Left renal cortex interstitium (tissue), 4 donors: Measurements from ENCODE around the gene DEGS2. TPM values are rescaled to one million over a fixed set of nuclear protein-coding genes. Genes with fewer than 3 reads are reported as not detected.

ENCODE experiments used
- DNase-seq, 4 donors: peaks; one replicate each; pipeline ENCODE4 v3.0.0-alpha.2; 2013; ENCODE audit warnings: low read depth in 4 of 4, low spot score in 2 of 4, missing footprints in 1 of 4
- polyA plus RNA-seq, 4 donors: library from polyadenylated mRNA; unstranded; fragments of 120-200 nt; gene quantifications; one replicate each; pipeline ENCODE4 v1.2.1, GENCODE V29; 2013; ENCODE audit not compliant: insufficient read length in 4 of 4

DEGS2 gene
- polyA plus RNA-seq, 4 donors, result 8.1 to 18.2 (median 11.1) TPM

DNA sequence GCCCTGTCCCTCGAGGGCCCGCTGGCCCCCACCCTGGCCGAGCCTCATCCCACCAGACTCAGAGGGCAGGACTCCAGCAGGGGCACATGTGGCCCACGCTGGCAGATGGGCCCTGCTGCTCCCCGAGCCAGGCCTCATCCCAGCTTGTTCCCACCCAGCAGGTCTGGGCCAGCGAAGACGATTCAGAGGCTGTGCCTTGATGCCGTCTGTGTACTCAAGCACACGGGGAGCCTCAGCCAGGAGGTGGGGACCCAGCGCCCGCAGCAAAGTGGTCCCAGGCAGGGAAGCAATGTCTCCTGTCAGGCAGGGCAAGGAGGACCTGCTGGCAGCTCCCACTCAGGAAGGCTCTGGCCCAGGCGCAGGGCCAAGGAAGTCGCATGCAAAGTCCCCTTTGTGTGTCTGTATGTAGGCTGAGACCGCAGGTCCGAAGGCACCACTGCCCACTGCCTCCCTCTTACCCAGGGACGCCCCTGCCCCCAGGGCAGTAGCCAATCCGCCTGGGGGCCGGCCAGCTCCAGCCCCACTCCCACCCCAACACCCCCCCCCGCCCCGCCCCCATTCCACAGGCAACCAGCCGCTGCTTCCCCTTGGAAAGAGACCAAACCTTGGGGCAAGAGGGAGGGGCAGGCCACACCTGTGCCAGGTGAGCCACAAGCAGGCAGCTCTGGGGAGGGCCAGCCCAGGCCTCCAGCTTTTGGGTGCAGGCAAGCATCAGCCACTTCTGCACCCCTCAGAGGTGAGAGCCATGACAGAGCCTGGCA is 9.4 kb downstream of the DEGS2 start:
- no peak for DNase-seq

- DNase-seq, result no peak
These were observed 10.4 kb downstream of the DEGS2 start for GRCh38 chr14:100148837-100149731.

DNA sequence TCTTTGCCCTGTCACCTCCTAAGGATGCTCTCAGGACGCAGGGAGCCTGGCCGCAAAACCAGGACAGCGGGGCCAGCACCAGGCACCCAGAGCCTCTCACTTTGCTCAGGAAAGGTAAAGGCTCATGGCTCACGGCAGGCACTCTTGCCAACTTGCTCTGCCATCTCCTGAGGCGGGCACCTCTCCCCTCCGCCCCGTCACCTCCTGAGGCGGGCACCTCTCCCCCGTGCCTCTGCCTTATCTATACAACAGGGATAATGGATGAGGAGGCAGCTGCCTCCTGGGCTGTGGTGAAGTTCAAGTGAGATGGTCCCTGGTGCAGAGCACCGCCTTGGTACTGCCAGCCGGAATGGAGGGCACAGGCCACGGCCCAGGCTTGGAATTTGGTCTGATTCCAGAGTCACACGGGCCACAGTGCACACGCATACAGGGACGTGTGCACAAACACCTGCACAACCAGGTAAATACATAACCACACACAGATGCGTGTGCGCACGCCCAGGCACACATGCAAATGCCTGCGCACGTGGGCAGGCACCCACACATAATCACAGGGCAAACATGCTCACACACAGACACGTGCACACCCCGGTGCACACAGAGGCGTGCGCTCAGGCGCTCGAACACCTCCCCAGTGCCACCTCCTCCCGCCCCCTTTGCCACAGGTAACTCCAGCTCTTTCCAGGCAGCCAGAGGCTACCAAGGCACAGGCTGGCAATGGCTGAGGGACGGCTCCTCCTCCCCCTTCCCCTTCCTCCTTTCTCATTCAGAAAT is 11.6 kb downstream of the DEGS2 start:
- DNase-seq, result no peak

- DNase-seq, result no peak
These were observed 12.2 kb downstream of the DEGS2 start for GRCh38 chr14:100147181-100147631.

DNA sequence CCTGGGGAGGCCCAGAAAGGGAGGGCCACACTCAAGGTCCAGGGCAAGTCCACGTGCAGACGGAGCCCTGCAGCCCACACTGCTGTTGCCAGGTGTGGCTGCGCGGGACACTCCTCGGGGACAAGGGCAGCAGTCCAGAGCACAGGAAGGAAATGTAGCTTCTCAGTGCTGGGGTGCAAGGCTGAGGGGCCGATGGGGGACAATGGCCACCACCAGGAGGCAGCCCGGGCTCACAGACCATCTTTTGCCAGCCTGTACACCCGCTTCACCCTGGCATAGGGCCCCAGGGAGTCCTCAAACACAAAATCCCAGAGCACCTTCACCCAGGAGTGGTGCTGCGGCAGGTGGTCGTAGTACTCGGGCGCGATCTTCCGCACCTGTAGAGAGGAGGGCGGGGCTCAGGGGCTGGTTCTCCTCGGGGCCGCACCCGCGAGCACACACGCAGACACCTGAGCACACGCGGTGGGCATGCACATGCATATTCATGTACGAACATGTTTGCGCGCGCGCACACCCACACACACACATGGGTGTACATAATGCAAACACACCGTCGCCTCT is 12.8 kb downstream of the DEGS2 start:
- no peak for DNase-seq

- DNase-seq, result no peak
These were observed 13.6 kb downstream of the DEGS2 start for GRCh38 chr14:100145682-100146464.

- no peak for DNase-seq
These were observed 14.3 kb downstream of the DEGS2 start for GRCh38 chr14:100144996-100145646.

GRCh38 chr14:100144645-100144995 is 14.8 kb downstream of the DEGS2 start:
- no peak for DNase-seq

DNA sequence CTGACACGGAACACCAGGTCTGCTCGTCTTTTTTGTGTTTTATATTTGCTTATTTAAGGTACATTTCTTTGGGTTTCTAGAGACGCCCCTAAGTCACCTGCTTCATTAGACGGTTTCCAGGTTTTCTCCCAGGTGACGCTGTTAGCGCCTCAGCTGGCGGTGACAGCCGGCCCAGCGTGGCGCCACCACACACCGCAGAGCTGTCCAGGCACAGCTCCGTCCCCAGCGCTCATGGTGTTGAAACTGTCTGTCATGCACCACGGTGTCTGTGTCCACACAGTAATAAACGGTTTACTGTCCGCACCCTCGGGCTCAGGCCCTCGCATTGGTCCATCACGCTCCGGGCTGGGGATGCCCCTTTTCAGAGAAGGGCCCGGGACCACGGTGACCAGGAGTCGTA is 15.5 kb downstream of the DEGS2 start:
- no peak for DNase-seq

- DNase-seq, result no peak
These were observed 15.9 kb downstream of the DEGS2 start for GRCh38 chr14:100143523-100143922.

- no peak for DNase-seq
These were observed 17.1 kb downstream of the DEGS2 start for GRCh38 chr14:100142073-100143040.

- DNase-seq, result no peak
These were observed 18.3 kb downstream of the DEGS2 start for GRCh38 chr14:100141098-100141497.

- DNase-seq, result no peak
These were observed 18.9 kb downstream of the DEGS2 start for GRCh38 chr14:100140452-100141078.

- DNase-seq, result no peak
These were observed 20.5 kb downstream of the DEGS2 start for GRCh38 chr14:100138955-100139354.

GRCh38 chr14:100138082-100138787 is 21.2 kb downstream of the DEGS2 start:
- DNase-seq, result no peak

DNA sequence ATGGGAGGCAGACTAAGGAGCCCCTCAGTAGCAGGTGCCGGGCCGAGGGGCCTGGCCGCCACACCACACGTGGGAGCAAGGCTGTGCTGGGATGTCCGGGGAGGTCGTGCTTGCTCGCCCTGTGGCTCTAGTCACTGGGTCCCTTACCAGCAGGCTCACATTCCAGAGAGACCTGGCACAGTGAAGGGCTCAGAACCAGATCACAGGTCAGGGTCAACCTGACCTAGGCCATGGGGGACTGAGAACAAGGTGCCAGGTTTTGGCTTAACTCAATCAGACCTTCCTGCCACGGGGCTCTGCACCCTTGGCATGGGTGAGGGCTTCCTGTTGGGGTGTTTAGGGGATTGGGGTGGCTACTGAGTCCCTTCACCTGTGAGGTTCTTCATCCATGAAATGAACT is 22.3 kb downstream of the DEGS2 start:
- DNase-seq, result no peak

DNA sequence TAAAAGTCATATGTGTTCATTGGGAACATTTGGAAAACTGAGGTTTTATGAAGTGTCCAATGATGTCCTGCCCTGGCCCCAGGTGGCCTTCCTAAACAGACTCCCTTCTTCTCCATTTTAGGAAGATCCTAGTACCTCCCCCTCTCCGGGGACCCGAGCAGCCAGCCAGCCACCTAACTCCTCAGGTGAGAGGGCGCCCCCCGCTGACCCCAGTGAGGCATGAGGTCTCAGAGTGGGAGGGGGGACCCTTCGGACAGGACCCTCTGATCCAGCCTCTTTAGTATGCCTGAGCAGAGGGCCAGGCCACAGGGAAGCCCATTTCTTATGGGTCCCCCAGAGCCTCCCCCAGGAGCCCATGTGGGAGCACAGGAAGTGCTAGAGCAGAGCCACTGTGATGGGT is 23.7 kb downstream of the DEGS2 start:
- DNase-seq, result no peak
